HEK293 (cell line): ENCODE results near the gene CCDC179.

Source experiments
- CTCF ChIP-seq: fragments of 450-650 bp; formaldehyde crosslinking; IDR thresholded peaks from 2 replicates; pipeline ENCODE4 v1.5.1; 2016; ENCODE audit warnings: missing biosample characterization, missing genetic modification characterization
- YY1 ChIP-seq: fragments of 450-650 bp; formaldehyde crosslinking; IDR thresholded peaks from 2 replicates; pipeline ENCODE4 v1.5.1; 2018; ENCODE audit warnings: missing biosample characterization, missing genetic modification characterization
- ZNF138 ChIP-seq: fragments of 450-650 bp; formaldehyde crosslinking; IDR thresholded peaks from 2 replicates; pipeline ENCODE4 v1.5.1; 2016; ENCODE audit warnings: missing biosample characterization, missing genetic modification characterization, borderline replicate concordance
- ZNF654 ChIP-seq: fragments of 450-650 bp; formaldehyde crosslinking; IDR thresholded peaks from 2 replicates; pipeline ENCODE4 v1.5.1; 2016; ENCODE audit warnings: low read depth, missing biosample characterization, missing genetic modification characterization
- ZNF776 ChIP-seq: fragments of 450-650 bp; formaldehyde crosslinking; IDR thresholded peaks from 2 replicates; pipeline ENCODE4 v1.5.0; 2017; ENCODE audit warnings: missing biosample characterization, missing genetic modification characterization, borderline replicate concordance
- TF ChIP-seq, protein P1 (sequence below): fragments of 450-650 bp; formaldehyde crosslinking; IDR thresholded peaks from 2 replicates; pipeline ENCODE4 v1.5.1; 2016; ENCODE audit warnings: missing biosample characterization, missing genetic modification characterization

GRCh38 chr11:22869325-22869724 is 9.1 kb upstream of the CCDC179 start:
- no peak for TF ChIP-seq ZNF654 (tag by site-specific recombination)
- TF ChIP-seq ZNF776 (tag by site-specific recombination) = no peak
- TF ChIP-seq CTCF = no peak
- TF ChIP-seq, protein P1, sequence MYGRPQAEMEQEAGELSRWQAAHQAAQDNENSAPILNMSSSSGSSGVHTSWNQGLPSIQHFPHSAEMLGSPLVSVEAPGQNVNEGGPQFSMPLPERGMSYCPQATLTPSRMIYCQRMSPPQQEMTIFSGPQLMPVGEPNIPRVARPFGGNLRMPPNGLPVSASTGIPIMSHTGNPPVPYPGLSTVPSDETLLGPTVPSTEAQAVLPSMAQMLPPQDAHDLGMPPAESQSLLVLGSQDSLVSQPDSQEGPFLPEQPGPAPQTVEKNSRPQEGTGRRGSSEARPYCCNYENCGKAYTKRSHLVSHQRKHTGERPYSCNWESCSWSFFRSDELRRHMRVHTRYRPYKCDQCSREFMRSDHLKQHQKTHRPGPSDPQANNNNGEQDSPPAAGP (tag by site-specific recombination) = no peak
- no peak for TF ChIP-seq ZNF138 (tag by site-specific recombination)
- no peak for TF ChIP-seq YY1 (tag by site-specific recombination)
